Measurements from ENCODE around the gene TMEM256. TPM values are rescaled to one million over a fixed set of nuclear protein-coding genes. Genes with fewer than 3 reads are reported as not detected.

TMEM256 gene
- polyA plus RNA-seq, 3 donors, result 81.9 to 99.2 (median 87.3) TPM

DNA sequence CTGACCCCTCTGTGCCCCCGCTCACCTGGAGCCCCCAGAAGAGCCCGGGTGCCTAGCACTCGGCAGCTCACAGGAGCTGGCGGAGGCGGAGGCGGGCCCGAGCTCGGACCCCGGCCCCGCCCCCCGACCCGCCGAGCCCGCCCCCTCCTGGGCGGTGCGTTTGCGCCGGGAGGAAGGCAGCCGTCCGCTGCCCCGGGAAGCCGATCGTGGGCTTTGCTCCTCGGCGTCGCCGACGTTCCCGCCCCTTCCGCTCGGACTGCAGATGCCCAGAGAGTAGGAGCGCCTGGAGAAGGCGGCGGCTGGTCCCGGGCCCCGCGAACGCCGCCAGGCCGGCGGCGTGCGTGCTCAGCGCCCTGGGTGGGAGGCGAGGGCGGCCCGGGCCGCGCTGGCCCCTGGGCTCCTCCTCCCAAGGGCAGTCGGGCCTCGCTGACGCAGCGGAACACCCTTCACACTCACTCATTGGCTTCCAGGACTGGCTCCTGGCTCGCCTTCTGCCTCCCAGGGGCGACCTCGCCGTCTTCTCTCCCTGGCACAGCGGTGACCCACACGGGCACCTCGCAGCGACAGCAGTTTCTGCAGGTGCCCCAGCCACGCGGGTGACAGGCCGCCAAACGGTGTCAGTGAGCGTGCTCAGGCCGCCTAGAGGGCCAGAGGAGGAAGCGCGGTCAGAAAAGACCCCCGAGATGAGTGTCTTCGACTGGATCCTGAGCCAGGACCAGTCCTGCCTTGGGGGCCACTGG is 9.3 kb downstream of the TMEM256 start, which contains the start of gene PLSCR3:
TSS of gene PLSCR3 (minus strand) at position 74 of the 740 bp plus-strand sequence. CDS start 415 bp downstream, outside the sequence.
- peak in 9 of 11 donors; percentile 75 to 82 (median 79) for DNase-seq (ENCODE audit: extremely low read depth in 1 of 11, low read depth in 9 of 11, low spot score in 4 of 11)

DNA sequence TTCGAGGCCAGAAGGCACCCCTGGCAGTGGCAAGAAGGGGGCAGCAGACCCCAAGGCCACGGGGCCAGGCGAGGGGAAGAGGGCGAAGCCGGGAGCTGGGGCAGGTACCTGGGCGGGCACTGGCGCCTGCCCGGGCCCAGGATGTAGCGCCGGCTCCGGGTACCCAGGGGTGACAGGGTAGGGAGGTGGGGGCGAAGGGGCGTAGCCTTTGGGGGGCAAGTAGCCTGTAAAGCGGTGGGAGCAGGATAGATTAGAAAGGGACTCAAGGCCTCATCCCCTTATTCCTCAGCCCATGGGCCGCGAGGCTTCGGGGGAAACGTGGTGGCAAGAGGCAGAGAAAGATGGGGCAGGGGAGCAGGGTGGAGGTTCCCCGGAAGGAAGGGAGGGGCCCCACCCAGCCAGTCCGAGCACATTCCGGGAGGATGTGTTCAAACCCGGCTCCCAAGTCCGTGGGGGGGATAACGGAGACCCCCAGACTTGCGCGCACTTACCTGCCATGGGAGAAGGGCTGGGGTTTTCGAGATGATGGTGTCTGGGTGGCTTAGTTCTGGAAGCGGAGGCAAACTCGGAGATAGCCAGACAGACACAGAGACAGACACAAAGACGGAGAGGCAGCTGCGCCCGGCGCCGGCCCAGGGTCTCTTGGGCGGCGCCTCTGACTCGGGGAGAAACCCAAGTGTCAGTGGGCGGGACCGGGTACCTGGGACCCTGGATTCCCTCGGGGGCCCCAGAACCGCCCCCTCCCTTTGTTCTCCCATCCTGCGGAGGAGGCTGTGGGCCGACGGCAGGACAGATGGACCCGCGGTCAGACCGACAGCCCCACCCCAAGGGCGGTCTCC is 10.1 kb downstream of the TMEM256 start:
- DNase-seq (ENCODE audit: extremely low read depth in 1 of 11, low read depth in 9 of 11, low spot score in 4 of 11), result no peak

DNA sequence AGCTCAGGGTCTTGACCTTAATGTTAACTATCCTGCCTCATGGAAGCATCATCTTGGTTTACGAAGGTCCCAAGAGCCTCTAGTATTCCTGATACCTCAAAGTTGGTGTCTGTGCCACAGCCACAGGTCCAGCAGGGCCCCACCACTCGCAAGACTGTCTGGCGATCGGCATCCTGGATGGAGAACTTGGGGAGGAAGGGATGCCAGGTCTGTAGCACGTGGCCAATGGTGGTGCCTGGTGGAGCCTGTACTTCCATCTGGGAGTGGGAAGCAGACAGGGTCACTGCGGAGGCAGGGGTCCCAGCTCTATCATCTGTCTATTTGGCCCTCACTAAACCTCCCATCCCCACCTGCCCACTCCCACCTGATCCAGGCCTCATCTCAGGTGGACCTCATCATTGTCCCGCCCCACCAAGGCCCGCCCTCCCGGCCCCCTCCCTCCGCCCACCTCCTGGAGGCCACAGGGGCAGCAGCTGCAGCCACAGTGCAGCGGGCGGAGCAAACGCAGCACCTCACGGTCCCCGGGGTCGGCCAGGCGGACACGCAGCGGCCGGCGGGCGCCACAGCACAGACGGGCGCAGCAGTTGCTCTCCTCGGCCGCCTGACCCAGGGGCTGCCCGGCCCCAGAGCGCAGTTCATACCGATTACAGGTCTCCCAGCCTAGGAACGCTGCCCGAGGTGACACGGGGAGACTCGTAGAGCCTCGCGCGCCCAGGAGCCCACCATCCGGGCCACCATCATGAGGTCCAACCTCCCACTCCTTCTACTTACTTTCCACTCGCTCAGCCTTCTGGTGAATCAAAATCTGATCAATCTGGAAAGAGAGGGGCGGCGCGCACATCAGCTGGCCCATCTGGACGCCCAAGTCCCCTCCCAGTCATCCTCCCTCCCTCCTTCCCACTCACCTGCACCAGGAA is 10.9 kb downstream of the TMEM256 start:
- DNase-seq (ENCODE audit: extremely low read depth in 1 of 11, low read depth in 9 of 11, low spot score in 4 of 11), result no peak

DNA sequence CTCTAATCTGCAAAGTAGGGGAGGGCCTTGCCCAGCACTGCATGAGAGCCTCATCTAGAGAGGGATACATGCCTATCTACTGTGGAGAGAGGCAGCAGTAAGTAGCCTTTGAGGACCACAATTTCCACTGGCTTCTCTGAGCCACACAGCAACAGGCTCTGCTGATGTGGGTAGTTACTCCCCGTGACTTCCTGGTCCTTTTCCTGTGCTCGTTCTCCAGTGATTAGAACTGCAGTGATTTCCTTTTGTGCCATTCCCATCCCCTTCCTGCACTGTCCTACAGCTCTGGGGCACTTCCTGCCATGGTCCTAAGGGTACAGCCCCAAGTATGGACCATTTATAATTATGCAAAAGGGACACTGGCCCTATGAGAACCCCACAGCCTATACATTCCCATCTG is 12.6 kb downstream of the TMEM256 start:
- no peak for DNase-seq (ENCODE audit: extremely low read depth in 1 of 11, low read depth in 9 of 11, low spot score in 4 of 11)

DNA sequence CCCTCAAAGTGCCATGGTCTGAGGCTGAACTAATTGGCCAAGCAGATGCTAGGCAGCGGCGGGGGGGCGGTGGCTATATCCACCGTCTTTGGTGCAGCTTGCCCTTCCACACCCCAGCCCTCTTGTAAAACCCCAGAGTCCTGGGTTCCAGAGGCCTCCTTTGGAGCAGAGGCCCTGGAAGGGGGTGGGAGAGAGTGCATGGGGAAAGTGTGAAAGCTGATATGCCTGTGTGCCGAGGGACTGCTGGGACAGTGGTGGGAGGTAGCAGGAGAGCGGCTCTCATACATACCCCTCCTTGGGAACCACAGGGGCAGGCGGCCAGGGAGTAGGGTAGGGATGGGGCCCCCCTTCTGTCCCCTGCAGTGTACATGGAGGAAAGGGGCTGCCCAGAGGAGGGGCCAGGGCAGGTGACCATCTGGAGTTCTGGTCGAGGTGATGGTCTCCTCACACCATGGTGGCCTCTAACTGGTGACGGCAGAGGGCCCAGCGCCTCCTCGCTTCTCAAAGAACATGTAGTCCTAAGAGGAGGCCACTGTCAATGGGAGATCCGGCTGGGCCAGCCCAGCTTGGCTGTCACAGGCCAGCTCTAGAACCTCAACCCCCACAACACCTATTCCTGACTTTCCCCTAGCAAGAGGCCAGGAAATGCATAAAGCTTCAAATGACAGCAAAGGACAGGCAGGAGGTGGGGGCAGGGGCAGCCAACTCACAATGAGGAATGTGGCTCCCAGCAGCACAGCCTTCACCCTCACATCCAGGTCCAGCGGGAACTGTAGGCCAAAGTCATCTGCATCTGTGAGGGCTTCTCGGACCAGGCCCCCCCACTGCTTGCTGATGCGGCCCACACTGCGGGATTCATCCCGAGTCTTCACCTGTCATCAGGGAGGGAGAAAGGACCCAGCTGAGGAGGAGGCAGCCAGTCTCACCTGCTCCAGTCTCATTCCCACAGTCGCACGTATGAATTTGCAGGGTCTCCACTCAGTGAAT is 13.7 kb downstream of the TMEM256 start:
- no peak for DNase-seq (ENCODE audit: extremely low read depth in 1 of 11, low read depth in 9 of 11, low spot score in 4 of 11)

DNA sequence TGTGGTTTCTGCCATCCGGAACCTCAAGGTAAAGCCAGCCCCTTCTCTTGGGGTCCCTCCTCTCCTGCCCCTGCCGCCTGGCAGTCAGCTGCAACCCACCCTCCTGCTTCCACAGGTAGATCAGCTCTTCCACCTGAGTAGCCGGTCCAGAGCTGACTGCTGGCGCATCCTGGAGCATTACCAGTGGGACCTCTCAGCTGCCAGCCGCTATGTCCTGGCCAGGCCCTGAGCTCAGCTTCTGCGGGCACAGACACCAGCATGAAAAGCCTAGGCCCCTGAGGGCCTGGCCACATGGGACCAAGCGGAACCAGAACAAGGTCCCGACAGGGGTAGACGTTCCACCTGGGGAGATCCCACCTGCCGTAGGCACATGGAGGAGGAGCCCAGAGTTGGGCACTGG is 15.0 kb downstream of the TMEM256 start:
- no peak for DNase-seq (ENCODE audit: extremely low read depth in 1 of 11, low read depth in 9 of 11, low spot score in 4 of 11)

DNA sequence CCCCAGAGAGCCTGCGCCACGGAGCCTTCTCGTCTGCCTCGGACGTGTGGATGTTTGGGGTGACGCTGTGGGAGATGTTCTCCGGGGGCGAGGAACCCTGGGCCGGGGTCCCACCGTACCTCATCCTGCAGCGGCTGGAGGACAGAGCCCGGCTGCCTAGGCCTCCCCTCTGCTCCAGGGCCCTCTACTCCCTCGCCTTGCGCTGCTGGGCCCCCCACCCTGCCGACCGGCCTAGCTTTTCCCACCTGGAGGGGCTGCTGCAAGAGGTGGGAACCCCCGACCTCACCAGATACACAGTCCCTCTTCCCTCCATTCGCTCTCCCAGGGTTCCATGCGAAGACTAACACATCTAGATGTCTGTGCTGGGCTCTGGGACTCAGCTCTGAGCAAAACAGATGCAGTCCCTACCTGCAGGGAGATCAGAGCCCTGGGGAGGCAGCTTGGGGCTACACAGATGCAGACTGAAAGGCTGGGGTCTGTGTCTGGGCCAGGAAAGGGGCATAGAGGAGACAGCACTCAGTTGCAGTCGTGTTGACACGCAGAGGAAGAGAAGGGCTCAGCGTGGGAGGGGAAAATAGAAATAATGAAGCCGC is 19.3 kb downstream of the TMEM256 start:
- DNase-seq (ENCODE audit: extremely low read depth in 1 of 11, low read depth in 9 of 11, low spot score in 4 of 11), result no peak

DNA sequence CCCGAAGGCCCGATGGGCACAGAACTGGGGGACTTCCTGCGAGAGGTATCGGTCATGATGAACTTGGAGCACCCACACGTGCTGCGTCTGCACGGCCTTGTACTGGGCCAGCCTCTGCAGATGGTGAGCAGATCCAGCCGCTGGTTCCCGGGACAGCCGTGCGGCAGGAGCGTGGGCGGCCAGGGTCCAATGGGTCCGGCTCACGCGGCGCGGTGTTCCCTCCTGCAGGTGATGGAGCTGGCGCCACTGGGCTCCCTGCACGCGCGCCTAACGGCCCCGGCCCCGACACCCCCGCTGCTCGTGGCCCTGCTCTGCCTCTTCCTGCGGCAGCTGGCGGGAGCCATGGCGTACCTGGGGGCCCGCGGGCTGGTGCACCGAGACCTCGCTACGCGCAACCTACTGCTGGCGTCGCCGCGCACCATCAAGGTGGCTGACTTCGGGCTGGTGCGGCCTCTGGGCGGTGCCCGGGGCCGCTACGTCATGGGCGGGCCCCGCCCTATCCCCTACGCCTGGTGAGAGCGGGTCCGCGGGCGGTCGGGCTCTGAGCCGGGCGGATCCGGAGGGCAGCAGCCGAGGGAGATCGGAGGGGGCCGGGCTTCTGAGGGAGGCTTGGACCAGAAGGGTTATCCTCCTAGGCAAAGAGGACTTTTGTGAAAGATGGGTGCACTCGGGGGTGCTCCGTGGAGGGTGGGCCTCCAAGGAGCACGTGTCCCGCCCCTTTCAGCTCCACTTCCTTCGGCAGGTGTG is 20.0 kb downstream of the TMEM256 start:
- peak in 2 of 11 donors; percentile 64 to 65 for DNase-seq (ENCODE audit: extremely low read depth in 1 of 11, low read depth in 9 of 11, low spot score in 4 of 11)

DNA sequence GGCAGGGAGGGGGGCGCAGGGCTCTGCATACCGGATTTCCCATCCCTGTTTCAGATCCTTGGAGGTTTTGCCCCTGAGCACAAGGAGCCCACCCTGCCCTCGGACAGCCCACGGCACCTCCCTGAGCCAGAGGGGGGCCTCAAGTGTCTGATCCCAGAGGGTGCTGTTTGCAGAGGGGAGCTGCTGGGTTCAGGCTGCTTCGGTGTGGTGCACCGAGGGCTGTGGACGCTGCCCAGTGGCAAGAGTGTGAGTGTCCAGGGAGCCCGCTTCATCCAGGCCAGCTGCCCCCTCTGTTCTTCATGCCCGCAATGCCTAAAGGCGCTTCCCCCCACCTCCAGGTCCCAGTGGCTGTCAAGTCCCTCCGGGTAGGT is 20.5 kb downstream of the TMEM256 start:
- no peak for DNase-seq (ENCODE audit: extremely low read depth in 1 of 11, low read depth in 9 of 11, low spot score in 4 of 11)

DNA sequence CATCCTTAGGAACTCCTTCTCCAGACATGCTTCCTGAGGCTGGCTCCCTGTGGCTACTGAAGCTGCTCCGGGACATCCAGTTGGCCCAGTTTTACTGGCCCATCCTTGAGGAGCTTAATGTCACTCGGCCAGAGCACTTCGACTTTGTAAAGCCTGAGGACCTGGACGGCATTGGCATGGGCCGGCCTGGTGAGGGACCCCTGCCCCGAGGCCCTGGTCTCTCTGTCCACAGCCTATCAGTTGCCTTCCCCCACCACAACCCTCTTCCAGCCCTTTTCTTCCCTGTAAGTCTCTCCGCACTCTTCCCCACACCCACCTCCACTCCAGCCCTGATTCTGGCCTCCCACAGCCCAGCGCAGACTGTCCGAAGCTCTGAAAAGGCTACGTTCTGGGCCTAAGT is 21.0 kb downstream of the TMEM256 start:
- DNase-seq (ENCODE audit: extremely low read depth in 1 of 11, low read depth in 9 of 11, low spot score in 4 of 11), result no peak

DNA sequence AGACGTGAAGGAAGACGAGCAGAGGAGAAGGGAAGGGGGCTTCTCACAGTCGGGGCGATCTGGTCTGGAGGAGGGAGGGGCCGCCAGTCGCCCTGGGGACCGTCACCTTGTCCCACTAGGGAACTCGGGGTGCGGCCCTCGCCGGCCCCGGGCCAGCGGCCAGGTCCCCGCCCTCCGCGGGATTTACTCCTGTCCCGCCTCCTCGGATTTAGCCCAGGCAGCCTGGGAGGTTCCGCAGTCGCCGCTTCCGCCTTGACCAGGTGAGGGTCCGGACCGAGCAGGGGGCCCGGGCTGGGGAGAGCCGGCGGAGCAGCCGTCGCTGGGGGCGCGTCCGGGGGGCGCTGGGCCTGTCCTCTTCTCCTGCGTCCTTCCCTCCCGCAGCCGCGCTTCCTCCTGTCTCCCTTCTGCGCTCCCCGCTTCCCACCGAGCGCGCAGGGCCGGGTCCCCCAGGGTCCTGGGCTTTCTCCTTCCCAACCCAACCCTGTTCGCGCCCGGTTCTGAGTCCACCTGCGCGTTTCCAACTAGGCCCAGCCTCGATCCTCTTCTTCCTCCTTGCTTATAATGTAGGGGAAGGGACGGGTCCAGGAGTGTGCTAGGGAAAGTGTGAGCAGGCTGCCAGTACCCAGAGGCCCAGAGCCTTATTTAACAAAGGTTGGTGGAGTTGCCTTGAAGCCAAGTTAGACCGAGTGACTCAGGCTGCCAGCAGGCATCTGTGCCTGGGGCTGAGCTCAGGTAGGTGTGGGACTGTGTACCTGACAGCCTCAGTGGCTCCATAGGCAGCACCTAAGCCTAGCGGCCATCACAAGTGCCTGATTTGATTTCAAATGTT is 22.8 kb downstream of the TMEM256 start, which contains the start of gene TNK1:
TSS of gene TNK1 (plus strand) at position 235 of the 829 bp plus-strand sequence. CDS start 1,838 bp downstream, outside the sequence.
- DNase-seq (ENCODE audit: extremely low read depth in 1 of 11, low read depth in 9 of 11, low spot score in 4 of 11), result no peak

DNA sequence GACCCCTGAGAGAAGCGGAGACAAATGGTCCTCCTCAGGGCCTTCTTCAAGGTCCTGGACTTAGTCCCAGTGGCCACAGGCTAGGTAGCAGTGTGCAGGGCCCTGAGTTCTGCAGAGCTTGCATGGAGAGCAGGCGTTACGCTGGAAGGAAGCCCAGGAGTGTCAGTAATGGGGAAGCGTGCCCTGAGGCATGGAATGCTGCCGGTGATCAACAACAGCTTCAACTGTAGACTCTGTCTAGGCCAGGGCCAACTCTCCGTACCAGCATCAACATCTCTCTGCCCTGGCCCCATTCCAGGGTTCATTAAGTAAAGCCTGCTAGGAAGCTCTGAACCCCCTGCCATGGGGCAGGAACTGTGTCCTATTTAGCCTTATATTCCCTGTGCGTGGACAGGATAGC is 23.6 kb downstream of the TMEM256 start:
- DNase-seq (ENCODE audit: extremely low read depth in 1 of 11, low read depth in 9 of 11, low spot score in 4 of 11), result no peak

DNA sequence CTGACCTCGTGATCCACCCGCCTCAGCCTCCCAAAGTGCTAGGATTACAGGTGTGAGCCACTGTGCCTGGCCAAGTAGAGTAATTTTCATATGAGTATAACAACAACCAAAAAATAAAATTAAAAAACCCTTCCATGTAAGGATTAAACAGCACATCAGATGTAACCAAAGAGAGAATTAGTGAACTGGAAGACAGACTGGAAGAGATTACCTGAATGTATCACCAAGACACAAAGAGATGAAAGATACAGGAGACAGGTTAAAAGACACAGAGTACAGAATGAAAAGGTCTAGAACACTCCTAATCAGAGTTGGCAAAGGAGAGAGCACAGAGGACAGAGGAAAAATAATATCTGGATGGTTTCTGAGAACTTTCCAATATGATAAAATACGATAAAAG is 24.8 kb downstream of the TMEM256 start:
- no peak for DNase-seq (ENCODE audit: extremely low read depth in 1 of 11, low read depth in 9 of 11, low spot score in 4 of 11)

DNA sequence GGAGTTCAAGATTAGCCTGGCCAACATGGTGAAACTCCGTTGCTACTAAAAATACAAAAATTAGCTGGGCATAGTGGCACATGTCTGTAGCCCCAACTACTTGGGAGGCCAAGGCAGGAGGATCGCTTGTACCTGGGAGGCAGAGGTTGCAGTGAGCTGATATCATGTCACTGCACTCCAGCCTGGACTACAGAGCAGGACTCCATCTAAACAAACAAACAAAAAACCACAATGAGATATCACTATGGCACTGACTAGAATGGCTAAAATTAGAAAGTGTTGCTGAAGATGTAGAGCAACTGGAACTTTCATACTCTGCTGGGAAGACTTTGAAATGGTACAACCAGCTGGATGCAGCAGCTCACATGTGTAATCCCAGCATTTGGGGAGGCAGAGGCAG is 29.5 kb downstream of the TMEM256 start:
- DNase-seq (ENCODE audit: extremely low read depth in 1 of 11, low read depth in 9 of 11, low spot score in 4 of 11), result no peak

DNA sequence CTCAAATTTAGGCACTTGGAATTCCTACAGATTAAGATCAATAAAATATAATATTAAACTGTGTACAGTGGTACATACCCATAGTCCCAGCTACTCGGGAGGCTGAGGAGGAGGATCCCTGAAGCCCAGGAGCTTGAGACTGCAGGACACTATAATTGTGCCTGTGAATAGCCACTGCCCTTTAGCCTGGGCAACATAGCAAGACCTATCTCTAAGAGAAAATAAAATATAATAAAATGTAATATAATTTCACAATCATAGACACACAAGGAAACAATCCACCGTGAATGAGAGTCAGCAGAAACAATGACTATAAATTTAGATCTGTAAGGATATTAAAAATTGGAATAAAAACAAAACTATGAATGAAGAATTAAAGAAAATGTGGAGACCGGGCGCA is 33.0 kb downstream of the TMEM256 start:
- no peak for DNase-seq (ENCODE audit: extremely low read depth in 1 of 11, low read depth in 9 of 11, low spot score in 4 of 11)

DNA sequence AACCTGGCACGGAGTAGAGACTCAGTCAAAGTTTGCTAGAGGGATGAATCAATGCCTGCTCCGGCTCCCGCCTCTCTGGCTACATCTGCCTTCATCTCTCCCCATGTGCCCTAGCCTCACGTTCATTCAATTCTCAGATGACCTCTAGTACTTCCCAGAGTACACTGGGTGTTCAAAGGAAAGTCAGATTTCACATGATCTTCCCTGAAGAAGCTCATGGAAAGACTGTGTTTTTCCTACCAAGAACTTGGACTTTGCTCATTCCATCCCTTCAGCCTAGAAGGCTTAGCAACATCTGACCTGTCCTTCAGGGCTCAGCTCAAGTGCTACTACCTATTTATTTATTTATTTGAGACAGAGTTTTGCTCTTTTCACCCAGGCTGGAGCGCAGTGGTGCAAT is 34.1 kb downstream of the TMEM256 start:
- no peak for DNase-seq (ENCODE audit: extremely low read depth in 1 of 11, low read depth in 9 of 11, low spot score in 4 of 11)
